GF-D8 (cell line): ENCODE data around the gene ACTC1.
"Not testable (repeated sequence)": the region's sequence is repeated elsewhere in the genome, so short reads cannot be mapped to it uniquely, and the experiment has no call there.

Source experiments
- DNase-seq: peaks from one replicate; lab custom pipeline; 2025; lab: John Stamatoyannopoulos, UW

Gene ACTC1

DNA sequence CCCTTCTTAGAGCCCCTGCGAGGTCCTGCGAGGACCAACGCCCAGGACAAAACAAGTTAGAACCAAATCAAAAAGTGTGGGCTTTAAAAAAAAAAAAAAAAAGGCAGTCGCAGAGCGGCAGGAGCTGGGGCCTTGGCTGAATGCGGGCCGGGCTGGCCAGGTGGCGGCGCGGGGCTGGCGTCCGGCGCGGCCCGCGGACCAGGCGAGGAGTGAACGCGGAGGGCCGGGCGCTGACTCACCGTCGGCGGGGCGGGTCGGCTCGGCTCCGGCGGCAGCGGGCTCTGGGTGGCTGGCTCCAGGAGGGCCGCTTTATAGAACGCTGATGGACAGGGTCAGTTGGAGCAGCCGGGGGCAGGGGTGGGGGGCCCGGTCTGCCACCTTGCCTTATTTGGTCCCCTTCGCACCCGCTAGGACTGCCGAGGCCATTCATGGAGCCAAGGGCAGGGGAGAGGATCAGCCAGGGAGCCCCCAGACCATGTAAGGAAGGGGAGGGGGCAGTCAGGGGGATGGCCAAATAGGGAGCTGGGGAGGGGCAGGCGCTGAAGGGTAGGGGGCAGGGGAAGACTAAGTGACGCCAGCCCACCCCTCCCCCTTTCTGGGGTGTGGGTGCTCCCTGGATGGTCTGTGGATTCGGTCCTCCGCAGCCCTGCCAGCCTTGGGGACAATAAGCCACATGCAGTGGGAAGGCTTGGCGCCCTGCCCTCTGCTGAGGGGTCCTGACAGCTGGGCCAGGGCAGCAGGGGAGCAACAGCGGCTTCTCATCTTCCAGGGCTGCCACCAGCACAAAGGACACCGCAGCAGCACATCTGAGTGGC, at the start of gene ACTC1:
Gene ACTC1, minus strand, starts transcription at position 283 of the 815 bp plus-strand sequence. CDS start 741 bp downstream, outside the sequence.
- DNase-seq: no peak

DNA sequence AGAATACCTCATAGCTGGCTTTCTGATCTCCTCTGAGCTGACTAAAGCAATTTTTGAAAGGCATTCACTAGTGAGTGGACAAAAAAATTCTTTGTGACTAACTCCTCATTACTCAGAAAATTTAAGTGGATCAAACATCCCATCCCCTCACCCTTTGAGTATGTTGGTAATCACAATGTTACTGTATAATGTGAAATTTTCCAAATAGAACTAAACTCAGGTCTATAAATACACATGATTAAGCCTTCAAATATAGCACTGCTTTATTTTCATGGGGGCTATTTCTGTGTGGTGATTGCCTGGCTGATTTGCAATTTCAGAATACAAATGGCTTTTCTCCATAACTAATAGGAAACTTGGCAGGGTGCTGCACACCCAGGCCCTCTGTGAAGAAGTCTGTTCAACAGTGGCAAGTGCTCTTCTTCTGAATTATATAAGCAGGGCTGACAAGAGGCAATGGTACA, 45.9 kb upstream of the ACTC1 start:
- no peak for DNase-seq

DNA sequence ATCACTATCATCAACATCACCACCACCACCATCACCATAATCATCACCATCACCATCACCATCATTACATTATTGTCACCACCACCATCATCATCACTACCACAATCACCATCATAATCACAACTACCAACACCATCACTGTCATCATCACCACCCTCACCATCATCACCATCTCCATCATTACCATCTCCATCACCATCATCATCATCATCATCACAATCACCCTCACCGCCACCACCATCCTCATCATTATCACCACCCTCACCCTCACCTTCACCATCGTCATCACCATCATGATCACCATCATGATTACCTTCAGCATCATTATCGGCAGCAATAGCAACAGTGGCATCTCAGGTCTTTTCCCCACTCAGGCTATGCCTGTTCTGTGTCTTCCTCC, 42.9 kb upstream of the ACTC1 start:
- DNase-seq: no peak

DNA sequence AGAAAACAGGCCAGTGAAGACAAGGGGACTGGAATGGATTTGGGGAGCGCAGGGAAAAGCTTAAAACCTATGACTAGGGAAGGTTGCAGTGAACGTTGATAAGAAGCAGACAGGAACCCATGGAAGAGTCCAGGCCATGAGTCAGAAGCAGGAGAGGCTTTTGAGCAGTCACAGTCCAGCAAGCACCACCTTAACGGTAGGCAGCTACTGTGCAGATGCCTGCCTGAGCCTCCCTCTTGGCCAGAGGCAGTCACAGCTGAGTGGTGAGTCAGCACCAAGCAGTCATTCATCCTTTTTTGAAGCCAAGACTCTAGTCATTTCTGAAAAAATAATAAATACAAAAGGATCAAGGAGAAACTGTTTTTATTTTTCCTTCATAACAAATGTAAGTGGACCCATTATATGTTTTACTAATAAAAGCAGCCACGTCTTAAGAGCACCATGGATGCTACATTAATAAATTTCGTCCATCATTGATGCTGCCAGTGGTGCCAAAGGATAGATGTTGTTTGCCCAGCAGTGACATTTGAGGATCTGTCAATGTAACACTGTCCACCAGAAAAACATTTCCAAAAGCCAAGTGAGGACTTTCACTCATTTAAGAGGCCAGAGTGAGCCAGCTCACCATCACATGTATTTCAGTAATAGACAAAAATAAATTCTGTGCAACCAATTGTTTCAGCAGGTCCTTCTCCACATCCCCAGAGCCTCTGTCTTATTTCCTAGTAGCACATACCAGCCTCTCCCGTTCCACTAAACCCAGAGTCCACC, 42.1 kb upstream of the ACTC1 start:
- DNase-seq: no peak

DNA sequence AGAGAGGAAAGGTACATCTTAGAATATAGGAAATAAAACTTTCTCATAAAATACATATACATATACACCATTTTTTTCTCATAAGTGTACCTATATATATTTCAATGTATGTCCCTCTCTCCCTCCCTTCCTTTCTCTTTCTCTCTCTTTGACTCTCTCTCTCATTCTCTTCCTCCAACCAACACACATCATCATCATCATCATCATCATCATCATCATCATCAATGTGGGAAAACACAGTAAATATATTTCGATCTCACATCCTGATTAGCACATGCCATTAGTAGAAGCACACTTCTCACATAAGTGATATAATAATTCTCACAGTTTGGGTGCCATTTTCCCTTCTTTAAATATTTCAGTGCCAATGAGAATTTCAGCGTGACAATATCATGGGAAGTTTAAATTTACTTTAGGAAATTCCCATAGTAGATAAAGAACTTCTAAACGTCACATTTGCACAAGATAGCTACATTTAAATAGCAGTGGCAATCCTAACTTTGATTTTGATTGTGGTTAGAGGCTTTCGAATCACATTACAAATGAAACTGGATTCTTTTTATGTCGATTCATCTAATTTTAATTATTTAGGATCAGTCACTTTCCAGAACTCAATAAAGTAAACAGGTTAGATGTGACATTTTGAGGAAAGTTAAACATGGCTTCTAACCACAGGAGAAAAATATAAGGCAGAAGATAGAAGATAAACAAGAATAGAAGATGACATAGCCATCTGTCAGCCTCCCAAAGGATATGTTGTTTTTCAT, 33.0 kb upstream of the ACTC1 start:
- no peak for DNase-seq

DNA sequence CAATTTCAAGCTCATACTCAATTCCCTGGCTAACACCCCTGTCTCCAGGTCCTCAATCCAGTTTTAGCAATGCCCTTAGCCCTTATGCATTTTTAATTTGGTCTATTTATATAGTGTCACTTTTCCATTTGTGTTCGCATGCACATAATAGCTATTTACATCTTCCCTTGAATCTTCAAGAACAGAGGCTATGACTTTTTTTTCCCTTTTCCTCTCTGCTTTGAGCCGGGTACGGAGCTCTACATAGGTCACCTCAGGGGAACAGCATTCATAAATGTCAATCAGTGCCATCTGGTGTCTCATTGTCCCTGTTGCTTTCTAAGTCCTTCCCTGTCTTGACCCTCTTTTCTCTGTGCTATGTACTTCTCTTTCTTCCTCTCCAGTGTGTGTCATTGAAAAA, 26.5 kb upstream of the ACTC1 start:
- DNase-seq: no peak

DNA sequence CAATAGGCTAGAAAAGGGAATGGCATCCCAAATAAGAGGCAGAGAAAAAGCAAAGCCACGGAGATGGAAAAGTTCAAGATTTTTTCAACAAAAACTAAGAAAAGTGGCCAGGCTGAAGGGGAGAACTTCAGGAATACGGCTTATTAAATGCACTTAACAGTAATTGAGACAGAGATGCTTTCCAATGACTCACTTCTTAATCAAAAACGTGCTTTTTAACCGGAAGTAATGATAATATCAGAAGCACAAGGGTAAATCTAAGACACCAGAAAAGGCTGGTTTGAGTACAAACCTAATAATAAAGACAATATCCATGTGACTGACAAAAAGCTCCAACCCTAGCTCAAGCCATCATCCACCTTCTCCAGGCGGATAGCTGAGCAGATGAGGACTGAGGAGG, 24.8 kb upstream of the ACTC1 start:
- DNase-seq: no peak

DNA sequence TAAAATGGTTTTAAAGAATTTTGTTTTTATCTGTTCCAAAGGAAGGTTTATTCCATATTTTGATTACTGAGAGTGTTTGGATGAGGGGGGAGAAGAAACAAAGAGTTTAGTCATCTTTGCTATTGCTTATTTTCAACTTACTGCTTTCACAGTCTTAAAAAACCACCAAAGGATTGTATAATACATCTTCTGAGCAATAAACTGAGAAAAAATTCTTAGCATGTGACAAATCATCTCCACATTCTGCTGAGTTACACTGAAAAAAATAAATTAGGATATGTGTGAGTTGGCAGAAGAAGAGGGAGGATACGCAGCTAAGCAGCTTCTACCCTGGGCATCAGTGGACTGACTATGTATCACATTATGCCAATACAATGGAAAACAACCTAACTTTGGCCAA, 23.2 kb upstream of the ACTC1 start:
- no peak for DNase-seq

DNA sequence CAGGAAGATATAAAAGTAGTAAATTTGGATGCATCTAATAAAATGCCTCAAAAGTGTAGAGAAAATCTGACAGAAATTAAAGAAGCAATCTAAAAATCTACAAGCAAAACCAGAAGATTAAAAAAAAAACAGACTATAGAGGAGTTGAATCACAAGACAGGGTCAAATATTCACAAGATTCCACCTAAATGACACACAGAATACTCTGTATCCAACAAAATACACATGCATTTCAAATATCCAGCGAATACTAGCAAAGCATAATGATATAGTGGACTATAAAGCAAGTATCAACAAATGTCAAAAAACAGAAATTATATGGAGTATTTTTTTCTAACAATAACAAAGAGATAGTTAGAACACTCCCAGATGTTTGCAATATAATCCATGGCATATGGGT, 20.5 kb upstream of the ACTC1 start:
- DNase-seq: no peak

DNA sequence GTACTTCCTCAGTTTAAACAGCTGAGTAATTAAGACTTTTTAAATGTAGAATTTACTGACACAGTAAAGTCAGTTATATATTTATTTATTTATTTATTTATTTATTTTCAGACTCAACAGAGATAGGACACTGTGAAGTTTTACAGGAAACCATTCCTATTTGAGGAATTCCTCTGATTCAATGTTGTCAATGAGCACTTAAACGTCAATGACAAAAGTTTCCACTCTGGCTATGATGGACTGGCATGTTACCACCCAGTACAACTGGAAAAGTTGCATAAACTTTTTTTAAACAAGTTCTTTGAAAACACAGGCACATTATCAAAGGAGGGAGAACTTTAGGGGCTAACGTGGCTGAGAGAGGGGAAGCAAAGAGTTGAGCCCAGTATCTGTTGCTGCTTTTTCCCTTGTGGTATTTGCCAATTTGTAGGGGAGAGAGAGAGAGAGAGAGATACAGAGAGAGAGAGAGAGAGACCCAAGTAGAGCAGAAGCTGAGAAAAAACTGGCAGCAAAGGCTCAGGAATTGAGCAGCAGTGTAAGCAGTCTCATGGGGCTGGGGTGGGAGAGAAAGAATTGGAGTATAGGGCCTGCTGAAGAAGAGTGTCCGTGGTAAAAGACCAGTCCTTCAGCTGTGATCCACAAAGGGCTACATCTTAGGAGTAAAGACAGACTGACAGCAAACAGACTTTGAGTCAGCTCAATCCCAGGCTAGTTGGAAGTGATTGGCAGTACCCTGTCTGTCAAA, 18.3 kb upstream of the ACTC1 start:
- DNase-seq: no peak

DNA sequence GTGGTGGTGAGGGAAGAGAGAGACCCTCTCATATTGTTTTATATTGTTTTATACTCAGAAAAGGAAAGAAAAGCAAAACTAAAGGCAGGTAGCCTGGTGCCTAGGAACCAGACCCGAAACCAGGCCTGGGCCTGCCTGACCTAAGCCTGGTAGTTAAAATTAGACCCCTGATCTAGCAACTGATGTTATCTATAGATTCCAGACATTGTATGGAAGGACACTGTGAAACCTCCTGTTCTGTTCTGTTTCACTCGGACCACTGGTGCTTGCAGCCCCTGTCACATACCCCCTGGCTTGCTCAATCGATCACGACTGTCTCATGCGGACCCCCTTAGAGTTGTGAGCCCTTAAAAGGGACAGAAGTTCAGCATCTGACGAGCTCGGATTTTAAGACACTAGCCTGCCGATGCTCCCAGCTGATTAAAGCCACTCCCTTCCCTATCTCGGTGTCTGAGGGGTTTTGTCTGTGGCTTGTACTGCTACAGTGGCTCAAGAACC, 17.6 kb upstream of the ACTC1 start:
- not testable (repeated sequence) for DNase-seq

DNA sequence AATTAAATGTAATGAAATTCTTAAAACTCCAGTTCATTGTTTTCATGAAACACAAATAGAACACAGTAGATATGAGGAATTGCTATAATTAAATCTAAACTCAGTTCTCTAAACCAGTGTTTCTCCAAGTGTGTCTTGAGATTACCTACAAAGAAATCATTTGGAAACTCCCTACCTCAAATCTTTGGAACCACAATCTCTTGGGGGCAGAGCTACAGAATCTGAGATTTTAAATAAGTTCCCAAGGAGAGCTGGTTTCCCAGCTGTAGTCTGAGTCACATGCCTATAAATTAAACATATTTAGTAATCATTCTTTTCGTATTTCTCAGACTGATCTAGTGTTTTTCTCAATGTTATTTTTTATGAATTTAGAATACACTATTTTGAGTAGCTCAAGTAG, 17.0 kb upstream of the ACTC1 start:
- DNase-seq: no peak

DNA sequence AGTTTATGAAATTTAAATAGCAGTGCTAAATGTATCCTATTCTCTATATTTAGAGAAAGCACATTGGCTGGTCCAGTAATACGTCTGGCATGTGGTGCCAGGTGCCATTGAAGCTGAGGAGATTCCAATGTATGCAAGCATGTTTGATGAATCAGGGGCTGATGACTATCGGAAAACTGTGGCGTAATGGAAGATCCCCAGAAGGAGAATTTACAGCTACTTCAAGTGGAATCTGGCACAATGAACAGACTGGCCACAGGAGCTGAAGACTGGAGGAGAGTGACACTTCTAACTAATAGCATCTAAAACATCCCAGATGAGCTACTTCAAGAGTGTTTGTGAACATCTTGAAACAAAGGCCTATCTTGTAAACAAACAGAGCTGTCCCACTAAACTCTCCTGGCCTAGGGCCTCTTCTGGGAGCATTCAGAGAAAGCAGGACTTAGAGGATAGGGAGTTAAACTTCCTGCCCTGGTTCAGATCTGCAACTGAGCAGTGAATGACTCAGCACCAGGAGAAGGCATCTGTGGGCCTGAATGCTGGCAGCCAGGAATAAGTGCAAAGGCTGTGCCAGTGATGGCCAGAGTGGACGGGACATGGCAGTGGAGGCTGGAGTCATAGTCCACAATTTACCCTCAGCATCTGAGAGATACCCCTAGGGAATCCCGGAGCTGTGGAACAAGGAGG, 15.2 kb upstream of the ACTC1 start:
- no peak for DNase-seq

DNA sequence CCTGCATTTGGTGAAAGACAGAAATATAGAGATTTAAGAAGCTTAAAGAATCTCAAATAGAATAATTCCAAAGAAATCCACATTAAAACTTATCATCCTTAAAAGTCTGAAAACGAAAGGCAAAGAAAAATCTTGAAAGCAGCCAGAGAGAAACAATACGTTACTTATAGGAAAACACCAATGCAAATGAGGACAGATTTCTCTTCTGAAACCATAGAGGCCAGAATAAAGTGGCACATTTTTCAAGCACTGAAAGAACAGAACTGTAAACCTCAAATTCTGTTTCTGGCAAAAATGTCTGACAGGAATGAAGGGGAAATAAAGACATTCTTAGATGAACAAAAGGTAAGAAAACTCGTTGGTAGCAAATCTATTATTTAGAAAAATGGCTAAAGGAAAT, 13.8 kb upstream of the ACTC1 start:
- DNase-seq: no peak

DNA sequence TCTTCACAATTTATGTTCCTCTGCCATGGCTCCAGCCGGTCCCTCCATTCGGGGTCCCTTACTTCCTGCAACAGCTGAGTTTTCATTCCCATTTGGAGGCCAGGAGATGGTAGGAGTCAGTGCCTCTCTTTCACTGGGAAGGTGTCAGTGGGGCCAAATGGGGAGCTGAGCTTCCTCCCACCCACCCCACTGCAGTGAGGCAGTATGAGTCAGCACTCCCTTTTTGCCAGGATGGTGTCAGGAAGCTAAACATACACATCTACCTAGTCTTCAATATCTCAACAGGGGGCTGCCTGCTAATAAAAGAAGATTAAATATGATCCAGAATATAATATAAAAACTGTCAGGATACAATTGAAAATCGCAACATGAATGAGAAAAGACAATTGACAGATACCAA, 12.7 kb upstream of the ACTC1 start:
- DNase-seq: no peak

DNA sequence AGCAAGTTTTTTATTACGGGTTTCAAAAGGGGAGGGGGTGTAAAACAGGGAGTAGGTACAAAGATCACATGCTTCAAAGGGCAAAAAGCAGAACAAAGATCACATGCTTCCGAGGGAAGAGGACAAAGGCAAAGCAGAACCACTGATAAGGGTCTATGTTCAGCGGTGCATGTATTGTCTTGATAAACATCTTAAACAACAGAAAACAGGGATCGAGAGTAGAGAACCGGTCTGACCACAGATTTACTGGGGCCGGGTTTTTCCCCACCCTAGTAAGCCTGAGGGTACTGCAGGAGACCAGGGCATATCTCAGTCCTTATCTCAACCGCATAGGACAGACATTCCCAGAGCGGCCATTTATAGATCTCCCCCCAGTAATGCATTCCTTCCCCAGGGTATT, 11.9 kb upstream of the ACTC1 start:
- not testable (repeated sequence) for DNase-seq

DNA sequence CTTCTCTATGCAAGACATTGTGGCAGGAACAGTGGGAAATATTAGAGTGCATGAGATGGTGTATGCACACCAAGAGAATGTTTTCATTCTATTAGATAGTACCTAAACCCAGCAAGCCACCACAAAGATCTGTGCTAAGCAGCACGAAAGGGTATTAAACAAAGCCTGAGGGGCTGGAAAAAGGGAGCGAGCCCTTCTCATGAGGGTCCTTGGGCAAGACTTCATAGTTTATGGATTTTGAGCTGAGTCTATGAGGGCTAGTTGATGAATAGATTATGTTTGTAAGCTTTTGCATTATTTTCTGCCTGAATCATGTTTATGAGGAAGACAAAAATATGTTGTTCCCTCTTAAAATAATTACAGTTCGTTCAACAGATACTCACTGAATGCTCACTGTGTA, 9.4 kb upstream of the ACTC1 start:
- DNase-seq: no peak

DNA sequence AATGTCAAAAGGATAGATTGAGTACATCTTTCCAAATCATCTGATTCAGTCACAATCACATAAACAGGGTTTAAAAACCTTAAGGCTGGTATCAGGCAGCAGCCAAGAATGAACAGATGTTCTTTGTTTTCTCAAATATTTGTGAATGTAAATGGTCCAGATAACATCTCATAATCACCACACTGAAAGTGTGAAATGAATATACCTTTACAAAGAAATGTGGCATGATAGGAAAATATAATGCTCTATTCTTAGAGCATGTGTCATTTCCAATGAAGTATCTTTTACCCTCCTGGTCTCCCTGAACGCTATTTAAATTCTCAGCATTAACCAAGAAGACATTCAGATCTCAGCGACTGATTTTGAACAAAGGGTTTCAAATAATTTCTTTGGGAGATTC, 8.8 kb upstream of the ACTC1 start:
- no peak for DNase-seq

DNA sequence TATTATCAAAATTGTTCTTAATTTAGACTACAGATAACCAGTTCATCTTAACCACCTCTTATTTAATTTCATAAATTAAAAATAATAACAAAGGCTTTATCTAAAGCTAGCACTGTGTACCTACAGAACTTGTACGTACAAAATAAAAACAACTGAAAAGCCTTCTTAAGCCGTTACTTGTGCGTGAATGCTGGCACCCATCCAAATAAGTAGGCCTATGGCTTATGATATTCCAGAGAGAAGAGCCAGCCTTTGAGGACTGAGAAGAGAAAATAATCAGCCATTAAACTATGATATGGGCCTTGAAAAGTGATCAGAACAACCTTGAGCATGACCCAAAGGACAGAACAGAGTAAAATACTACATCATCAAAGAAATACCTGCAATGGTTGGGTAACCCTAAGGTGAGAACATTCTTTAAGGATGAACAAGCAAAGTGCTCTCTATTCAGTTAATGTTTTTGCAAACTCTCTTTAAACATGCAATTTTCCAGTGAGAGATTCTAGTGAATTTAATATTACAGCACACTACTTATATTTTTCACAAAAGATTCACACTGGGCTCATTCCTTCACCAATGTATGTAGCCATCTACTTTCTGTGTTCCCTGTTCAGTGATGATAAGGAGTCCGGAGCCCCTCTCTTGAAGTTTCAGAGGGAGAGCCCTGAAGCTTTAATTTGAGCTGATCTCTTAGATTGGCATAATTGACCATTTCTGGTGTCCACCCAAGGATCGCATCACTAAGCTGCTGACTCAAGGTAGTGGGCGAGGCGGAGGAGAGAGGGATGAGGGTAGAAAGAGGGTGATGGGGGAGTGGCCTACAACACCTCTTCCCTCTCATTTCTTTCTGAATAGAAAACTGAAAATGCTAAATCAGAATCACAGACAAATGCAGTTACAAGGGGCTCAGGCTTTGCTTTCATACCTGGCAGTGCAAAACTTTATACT, 7.7 kb upstream of the ACTC1 start:
- no peak for DNase-seq

DNA sequence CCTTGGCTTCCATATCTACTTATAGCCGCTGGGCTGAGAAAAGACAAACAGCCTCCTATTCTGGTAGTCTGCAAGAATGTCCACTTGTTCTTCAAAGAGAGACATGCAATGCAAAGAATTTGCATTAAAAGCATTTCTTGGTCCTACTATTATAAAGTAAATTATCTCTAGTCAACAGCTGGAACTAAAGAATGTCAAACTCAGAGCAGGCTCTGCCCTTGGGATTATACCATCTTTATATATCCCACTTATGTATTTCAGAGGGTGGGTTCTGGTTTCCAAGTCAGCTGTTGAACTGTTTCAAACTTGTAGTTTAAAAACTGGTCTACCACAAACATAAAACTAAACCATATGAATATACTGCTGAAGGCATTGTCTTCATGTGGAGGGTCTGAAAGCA, 7.0 kb upstream of the ACTC1 start:
- DNase-seq: no peak
